Hematopoietic multipotent progenitor cell treated with erythropoietin and hydrocortisone succinate and interleukin-3 and kit ligand, for 17 days (in vitro differentiated cells): Measurements from ENCODE around the gene CRYL1.

ENCODE experiments used
- DNase-seq: peaks from one replicate; pipeline ENCODE4 v3.0.0-alpha.2; 2015; ENCODE audit warnings: low spot score

The CRYL1 gene

GRCh38 chr13:20492641-20493040 is 33.0 kb downstream of the CRYL1 start:
- DNase-seq, result peak; percentile 13

GRCh38 chr13:20491926-20492435 is 33.7 kb downstream of the CRYL1 start:
- no peak for DNase-seq

- no peak for DNase-seq
Observed at GRCh38 chr13:20489185-20489820, 36.4 kb downstream of the CRYL1 start.

GRCh38 chr13:20487927-20488326 is 37.7 kb downstream of the CRYL1 start:
- DNase-seq, result no peak

GRCh38 chr13:20482787-20483186 is 42.9 kb downstream of the CRYL1 start:
- no peak for DNase-seq

- no peak for DNase-seq
Observed at GRCh38 chr13:20482275-20482761, 43.3 kb downstream of the CRYL1 start.

GRCh38 chr13:20477394-20477793 is 48.3 kb downstream of the CRYL1 start:
- no peak for DNase-seq

- no peak for DNase-seq
Observed at GRCh38 chr13:20475927-20476691, 49.5 kb downstream of the CRYL1 start.

GRCh38 chr13:20474515-20474914 is 51.1 kb downstream of the CRYL1 start:
- DNase-seq, result no peak

- DNase-seq, result no peak
Observed at GRCh38 chr13:20473888-20474287, 51.8 kb downstream of the CRYL1 start.

- no peak for DNase-seq
Observed at GRCh38 chr13:20473139-20473538, 52.5 kb downstream of the CRYL1 start.

GRCh38 chr13:20472531-20472930 is 53.1 kb downstream of the CRYL1 start:
- DNase-seq, result no peak

- no peak for DNase-seq
Observed at GRCh38 chr13:20470136-20470535, 55.5 kb downstream of the CRYL1 start.

- no peak for DNase-seq
Observed at GRCh38 chr13:20466371-20466770, 59.3 kb downstream of the CRYL1 start.

GRCh38 chr13:20465218-20465879 is 60.3 kb downstream of the CRYL1 start:
- no peak for DNase-seq

- DNase-seq, result no peak
Observed at GRCh38 chr13:20462921-20463320, 62.7 kb downstream of the CRYL1 start.

GRCh38 chr13:20462533-20462915 is 63.1 kb downstream of the CRYL1 start:
- DNase-seq, result no peak

GRCh38 chr13:20461860-20462532 is 63.7 kb downstream of the CRYL1 start:
- no peak for DNase-seq

- no peak for DNase-seq
Observed at GRCh38 chr13:20461481-20461859, 64.2 kb downstream of the CRYL1 start.

GRCh38 chr13:20460761-20461160 is 64.9 kb downstream of the CRYL1 start:
- DNase-seq, result no peak

GRCh38 chr13:20457670-20458069 is 68.0 kb downstream of the CRYL1 start:
- no peak for DNase-seq

- no peak for DNase-seq
Observed at GRCh38 chr13:20456737-20457136, 68.9 kb downstream of the CRYL1 start.
